ENCODE measurements around the gene MYO5A. TPM values are rescaled to one million over a fixed set of nuclear protein-coding genes. Genes with fewer than 3 reads are reported as not detected.

MYO5A gene
- total and polyA plus RNA-seq, 9 of the 15 experiments (the other 6 are each of a cell fraction or from before 2014, with no cell fraction given): 0.03 to 0.82 (median 0.40) TPM

- H3K9me1 ChIP-seq (ENCODE audit: control insufficient read depth, insufficient read depth, low read length): no peaks in the 10 kb centered on the region
- H3K4me1 ChIP-seq (replicated peaks in 1 of 2; ENCODE audit: control insufficient read depth in 2 of 2, insufficient read depth in 2 of 2, low read length in 2 of 2): no peaks in the 10 kb centered on the region
- H3K79me2 ChIP-seq (ENCODE audit: control insufficient read depth, insufficient read depth, low read length): no peaks in the 10 kb centered on the region
- ChIA-PET CTCF (ENCODE audit: low intra/inter-chr PET ratio) (no interaction called here), POLR2A (no interaction called here)
- no TSS peak for BruUV-seq (replicated peaks)
- no peak overlapping the region for H3K4me3 ChIP-seq
- no peaks in the 10 kb centered on the region for H3K36me3 ChIP-seq (ENCODE audit: control insufficient read depth, insufficient read depth, low read length)
- H4K20me1 ChIP-seq (replicated peaks; ENCODE audit: control insufficient read depth, insufficient read depth, low read length): peaks cover 8% of the 10 kb centered on the region; the same call in 1 of the 2 replicates
- H3K9me3 ChIP-seq (replicated peaks; ENCODE audit: control insufficient read depth, insufficient read depth, low read depth, low read length): no peaks in the 10 kb centered on the region
- no peak for ATAC-seq
- FAIRE-seq: no peak
- H3K27ac ChIP-seq (ENCODE audit: extremely low read depth, low read depth, low read length): no peak overlapping the region
- H3K4me2 ChIP-seq (ENCODE audit: insufficient read depth, low read length): no peak overlapping the region
- WGBS (ENCODE audit: insufficient coverage, low coverage, missing lambda C conversion rate): 0% methylated on average over 3 of the region's 3 CpGs
- in situ Hi-C loops (cut with MboI) (no loop called here), intact Hi-C loops (cut with micrococcal nuclease) (loop anchor here (10.0 kb wide), 1 partner anchor 213 kb away; no protein-coding TSS in a partner anchor)
- H3K27me3 ChIP-seq (ENCODE audit: control insufficient read depth in 2 of 2, insufficient read depth in 2 of 2, low read length in 2 of 2): peaks cover 8 to 10% of the 10 kb centered on the region in 2 experiments
- no peak overlapping the region for H3K9ac ChIP-seq (ENCODE audit: insufficient read depth in 1 of 2, low read depth in 2 of 2, low read length in 2 of 2)
- no peak overlapping the region for H2AFZ ChIP-seq (ENCODE audit: low read depth, low read length)
- no peak for DNase-seq (ENCODE audit: extremely low read depth in 1 of 4, low spot score in 3 of 4)
- TF ChIP-seq RUNX1 (IDR thresholded peaks at IDR 0.05; ENCODE audit: low read depth): no peak
- no peak for TF ChIP-seq USF2 (CRISPR knock-in tag; IDR thresholded peaks at IDR 0.05)
- no peak for TF ChIP-seq GTF2A2 (tag; IDR thresholded peaks at IDR 0.05)
- no peak for TF ChIP-seq GATAD2B (IDR thresholded peaks at IDR 0.05; ENCODE audit: borderline replicate concordance)
- TF ChIP-seq, protein P1, sequence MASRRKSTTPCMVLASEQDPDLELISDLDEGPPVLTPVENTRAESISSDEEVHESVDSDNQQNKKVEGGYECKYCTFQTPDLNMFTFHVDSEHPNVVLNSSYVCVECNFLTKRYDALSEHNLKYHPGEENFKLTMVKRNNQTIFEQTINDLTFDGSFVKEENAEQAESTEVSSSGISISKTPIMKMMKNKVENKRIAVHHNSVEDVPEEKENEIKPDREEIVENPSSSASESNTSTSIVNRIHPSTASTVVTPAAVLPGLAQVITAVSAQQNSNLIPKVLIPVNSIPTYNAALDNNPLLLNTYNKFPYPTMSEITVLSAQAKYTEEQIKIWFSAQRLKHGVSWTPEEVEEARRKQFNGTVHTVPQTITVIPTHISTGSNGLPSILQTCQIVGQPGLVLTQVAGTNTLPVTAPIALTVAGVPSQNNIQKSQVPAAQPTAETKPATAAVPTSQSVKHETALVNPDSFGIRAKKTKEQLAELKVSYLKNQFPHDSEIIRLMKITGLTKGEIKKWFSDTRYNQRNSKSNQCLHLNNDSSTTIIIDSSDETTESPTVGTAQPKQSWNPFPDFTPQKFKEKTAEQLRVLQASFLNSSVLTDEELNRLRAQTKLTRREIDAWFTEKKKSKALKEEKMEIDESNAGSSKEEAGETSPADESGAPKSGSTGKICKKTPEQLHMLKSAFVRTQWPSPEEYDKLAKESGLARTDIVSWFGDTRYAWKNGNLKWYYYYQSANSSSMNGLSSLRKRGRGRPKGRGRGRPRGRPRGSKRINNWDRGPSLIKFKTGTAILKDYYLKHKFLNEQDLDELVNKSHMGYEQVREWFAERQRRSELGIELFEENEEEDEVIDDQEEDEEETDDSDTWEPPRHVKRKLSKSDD (conservative IDR thresholded peaks at IDR 0.05; ENCODE audit: low read length): no peak
- no peak for TF ChIP-seq DPF2 (IDR thresholded peaks at IDR 0.05)
- TF ChIP-seq, protein P2, sequence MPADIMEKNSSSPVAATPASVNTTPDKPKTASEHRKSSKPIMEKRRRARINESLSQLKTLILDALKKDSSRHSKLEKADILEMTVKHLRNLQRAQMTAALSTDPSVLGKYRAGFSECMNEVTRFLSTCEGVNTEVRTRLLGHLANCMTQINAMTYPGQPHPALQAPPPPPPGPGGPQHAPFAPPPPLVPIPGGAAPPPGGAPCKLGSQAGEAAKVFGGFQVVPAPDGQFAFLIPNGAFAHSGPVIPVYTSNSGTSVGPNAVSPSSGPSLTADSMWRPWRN (IDR thresholded peaks at IDR 0.05; ENCODE audit: low read depth): no peak
- TF ChIP-seq E2F8 (IDR thresholded peaks at IDR 0.05; ENCODE audit: low read depth, partially characterized antibody): no peak
- no peak for TF ChIP-seq SMAD4 (CRISPR knock-in tag; conservative IDR thresholded peaks at IDR 0.05)
- TF ChIP-seq ARID3B (CRISPR knock-in tag; IDR thresholded peaks at IDR 0.05; ENCODE audit: borderline replicate concordance): no peak
- TF ChIP-seq ZNF740 (CRISPR knock-in tag; IDR thresholded peaks at IDR 0.05): no peak
- no peak for TF ChIP-seq ZNF740 (tag; IDR thresholded peaks at IDR 0.05)
Measured at GRCh38 chr15:52521682-52522081, 7.0 kb downstream of the MYO5A start.

All from K562 (cell line).